K562 (cell line): ENCODE data around the gene SLC37A4. TPM values are rescaled to one million over a fixed set of nuclear protein-coding genes. Genes with fewer than 3 reads are reported as not detected.

Source experiments
- ATF3 ChIP-seq, 2 experiments: fragments of 450-650 bp in 1 of 2; sonication (generic) in 1 of 2; formaldehyde crosslinking in 1 of 2; IDR thresholded peaks in 1 of 2; conservative IDR thresholded peaks in 1 of 2; 2 replicates each; pipeline versions ENCODE4 v1.6.1 to v1.8.1; 2016 to 2023; ENCODE audit warnings: mild to moderate bottlenecking in 2 of 2, moderate library complexity in 2 of 2, inconsistent platforms in 1 of 2, missing genetic modification reagents in 1 of 2
- BHLHE40 ChIP-seq: IDR thresholded peaks from 2 replicates; pipeline ENCODE4 v1.6.1; 2011; ENCODE audit warnings: low read length, improper control_type of control experiment
- BRF1 ChIP-seq: IDR thresholded peaks from 3 replicates; pipeline ENCODE4 v1.6.1; 2011; ENCODE audit warnings: borderline replicate concordance, mild to moderate bottlenecking; ENCODE audit not compliant: insufficient read length; ENCODE audit errors: extremely low read depth
- CREB5 ChIP-seq: fragments of 250-450 bp; sonication (Bioruptor Pico); IDR thresholded peaks from 2 replicates; pipeline ENCODE4 v1.5.0; 2020; ENCODE audit warnings: mild to moderate bottlenecking
- EP300 ChIP-seq: IDR thresholded peaks from 2 replicates; pipeline ENCODE4 v1.6.1; 2012; ENCODE audit warnings: low read length, improper control_type of control experiment
- ETV6 ChIP-seq, 3 experiments: fragments of 150-350 bp in 1 of 3; sonication (generic) in 1 of 3; formaldehyde crosslinking in 1 of 3; IDR thresholded peaks; 2 replicates each; pipeline versions ENCODE4 v1.6.1 to v1.8.0; 2014 to 2022; ENCODE audit warnings: borderline replicate concordance in 2 of 3, low read depth in 2 of 3, antibody characterized with exemption in 1 of 3, low read length in 1 of 3, mild to moderate bottlenecking in 1 of 3, missing genetic modification reagents in 1 of 3
- HDAC3 ChIP-seq: fragments of 450-650 bp; IDR thresholded peaks from 2 replicates; pipeline ENCODE4 v1.6.1; 2018; ENCODE audit warnings: borderline replicate concordance, mild to moderate bottlenecking, moderate library complexity; ENCODE audit not compliant: partially characterized antibody
- HNRNPUL1 ChIP-seq: fragments of 200-400 bp; formaldehyde crosslinking; IDR thresholded peaks from 2 replicates; pipeline ENCODE4 v1.6.1; 2017; ENCODE audit warnings: low read length
- NR2F6 ChIP-seq: fragments of 450-650 bp; formaldehyde crosslinking; IDR thresholded peaks from 2 replicates; pipeline ENCODE4 v1.4.0; 2020; ENCODE audit warnings: mild to moderate bottlenecking
- SFPQ ChIP-seq: fragments of 200-400 bp; formaldehyde crosslinking; IDR thresholded peaks from 2 replicates; pipeline ENCODE4 v1.6.1; 2017; ENCODE audit warnings: mild to moderate bottlenecking, low read depth, low read length, moderate library complexity
- SPI1 ChIP-seq: IDR thresholded peaks from 2 replicates; pipeline ENCODE4 v1.6.1; 2011; ENCODE audit warnings: low read depth, low read length, control low read depth, borderline replicate concordance
- SRF ChIP-seq, 2 experiments: fragments of 250-450, 450-650 bp in 1 of 2; sonication (Bioruptor Pico) in 1 of 2; sonication (generic) in 1 of 2; formaldehyde crosslinking; IDR thresholded peaks; 2 replicates each; pipeline versions ENCODE4 v1.5.0 to v1.5.1; 2020 to 2022; ENCODE audit warnings: mild to moderate bottlenecking in 1 of 2, missing genetic modification reagents in 1 of 2
- SRSF7 ChIP-seq: fragments of 200-400 bp; formaldehyde crosslinking; optimal IDR thresholded peaks from 2 replicates; pipeline ENCODE3; 2017; ENCODE audit warnings: mild to moderate bottlenecking, low read depth, low read length
- TAF9B ChIP-seq: fragments of 450-650 bp; IDR thresholded peaks from 2 replicates; pipeline ENCODE4 v1.6.1; 2018; ENCODE audit warnings: mild to moderate bottlenecking; ENCODE audit not compliant: partially characterized antibody
- TSC22D4 ChIP-seq: fragments of 450-650 bp; IDR thresholded peaks from 2 replicates; pipeline ENCODE4 v1.6.1; 2016; ENCODE audit warnings: missing genetic modification characterization, missing biosample characterization, control low read depth
- USF1 ChIP-seq: sonication (generic); formaldehyde crosslinking; IDR thresholded peaks from 2 replicates; pipeline ENCODE4 v1.9.0; 2022; ENCODE audit warnings: mild to moderate bottlenecking, missing genetic modification reagents
- ZBED1 ChIP-seq: IDR thresholded peaks from 2 replicates; pipeline ENCODE4 v1.6.1; 2014
- ZKSCAN8 ChIP-seq: fragments of 200-800 bp; sonication (Bioruptor generic); IDR thresholded peaks from 2 replicates; pipeline ENCODE4 v1.6.1; 2016; ENCODE audit warnings: missing genetic modification characterization, missing compliant biosample characterization
- ZNF282 ChIP-seq: sonication (generic); formaldehyde crosslinking; IDR thresholded peaks from 2 replicates; pipeline ENCODE4 v1.8.1; 2023; ENCODE audit warnings: missing genetic modification reagents
- polyA plus RNA-seq, 8 experiments: library from polyadenylated mRNA; depleted of rRNA in 4 of 8; stranded (reverse) in 5 of 8; unstranded in 3 of 8; fragments of >200 nt; fragmentation: Nextera tagmentation in 2 of 8; fragmentation: Illumina TruSeq in 1 of 8; extraction: Ambion mirVana in 2 of 8; extraction: Trizol in 1 of 8; gene quantifications; 2 replicates each; pipeline versions ENCODE4 v1.2.1 to v1.2.3, GENCODE V29; 2011 to 2014; ENCODE audit warnings: inconsistent platforms in 1 of 8, missing spikeins in 1 of 8
- total RNA-seq, 7 experiments: library from RNA; depleted of rRNA in 6 of 7; stranded (reverse); fragments of >200 nt in 6 of 7; fragmentation: Illumina TruSeq in 2 of 7; extraction: Trizol in 2 of 7; gene quantifications; 2 replicates each; pipeline versions ENCODE4 v1.2.1 to v1.2.3, GENCODE V29; 2011 to 2021; ENCODE audit warnings: low replicate concordance in 1 of 7

Gene SLC37A4
- total and polyA plus RNA-seq, 9 of the 15 experiments (the other 6 are each of a cell fraction or from before 2014, with no cell fraction given): 24.7 to 73.9 (median 40.7) TPM

- TF ChIP-seq ZNF282 (CRISPR knock-in tag) (0 out of 2 replicates have a peak, but pooled peaks have one; percentile 16), ETV6 (IDR thresholded peaks at IDR 0.05; ENCODE audit: borderline replicate concordance in 1 of 2, low read depth in 2 of 2, low read length in 1 of 2) (no peak), ETV6 (CRISPR knock-in tag; IDR thresholded peaks at IDR 0.05; ENCODE audit: borderline replicate concordance) (peak; percentile 61; the same call in 1 of the 2 replicates), TAF9B (peak; percentile 88), SFPQ (no peak), HDAC3 (peak; percentile 22), SPI1 (peak; percentile 96), HNRNPUL1 (no peak), BHLHE40 (peak; percentile 86), CREB5 (CRISPR knock-in tag) (no peak), BRF1 (no peak), SRF (CRISPR knock-in tag; IDR thresholded peaks at IDR 0.05) (peak in 1 of 2 experiments; percentile 14; a peak in 1 of 4 replicates), ZBED1 (peak; percentile 51; the same call in 1 of the 2 replicates), NR2F6 (CRISPR knock-in tag) (no peak), USF1 (peak; percentile 48), EP300 (0 out of 2 replicates have a peak, but pooled peaks have one; percentile 2), ZKSCAN8 (CRISPR knock-in tag) (no peak), ATF3 (IDR thresholded peaks at IDR 0.05) (no peak), ATF3 (CRISPR knock-in tag; conservative IDR thresholded peaks at IDR 0.05) (peak; percentile 43; the same call in 1 of the 2 replicates), TSC22D4 (tag) (no peak), SRSF7 (no peak)
Measured at GRCh38 chr11:119018074-119018938, 12.4 kb downstream of the SLC37A4 start, which contains the start of the genes RPS25 and TRAPPC4 (continued).
